Endothelial cell of hepatic sinusoid (primary cell): ENCODE data around the gene ID4.
"Not testable (repeated sequence)": the region's sequence is repeated elsewhere in the genome, so short reads cannot be mapped to it uniquely, and the experiment has no call there.

ENCODE experiments used
- in situ Hi-C: cut with HindIII; loops from 2 replicates; pipeline ENCODE4 v1.10.0; 2017; ENCODE audit warnings: low sequenced_read_pairs

Gene ID4

DNA sequence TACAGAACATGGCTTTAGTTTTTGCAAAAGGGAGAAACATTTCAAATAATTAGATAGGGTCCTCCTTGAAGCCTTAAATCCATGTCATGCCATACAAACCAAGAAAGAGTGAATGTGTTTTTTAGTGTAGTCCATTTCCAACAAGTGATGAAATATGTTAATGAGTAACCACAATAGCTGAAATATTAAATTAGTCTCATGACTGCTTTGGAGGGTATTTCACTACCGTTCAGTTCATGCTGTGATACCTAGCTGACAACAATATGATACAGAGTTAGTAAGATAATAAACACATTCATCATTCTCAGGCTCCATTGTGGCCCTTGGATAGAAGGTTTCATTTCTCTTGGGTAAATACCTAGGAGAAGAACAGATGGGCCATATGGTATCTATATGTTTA, 5.8 kb upstream of the ID4 start:
- in situ Hi-C loops = no loop called here

DNA sequence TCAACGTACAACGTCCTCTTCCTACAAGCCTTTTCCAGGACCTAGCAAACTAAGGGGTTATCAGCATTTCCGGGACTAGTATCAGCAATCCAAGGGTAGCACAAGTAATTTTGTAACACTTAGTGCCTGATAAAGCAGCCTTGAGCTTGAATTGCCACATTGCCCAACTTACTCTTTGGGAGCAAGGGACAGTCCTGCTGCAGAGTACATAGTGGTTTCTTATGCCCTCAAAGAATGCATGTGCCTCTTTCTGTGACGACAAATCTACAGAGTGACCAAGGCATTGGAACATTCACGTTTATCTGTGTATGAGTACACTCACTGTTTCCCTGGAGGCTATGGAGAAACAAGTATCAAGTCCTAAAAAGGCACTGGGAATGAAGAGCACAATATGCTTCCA, 3.2 kb upstream of the ID4 start:
- in situ Hi-C loops = no loop called here

DNA sequence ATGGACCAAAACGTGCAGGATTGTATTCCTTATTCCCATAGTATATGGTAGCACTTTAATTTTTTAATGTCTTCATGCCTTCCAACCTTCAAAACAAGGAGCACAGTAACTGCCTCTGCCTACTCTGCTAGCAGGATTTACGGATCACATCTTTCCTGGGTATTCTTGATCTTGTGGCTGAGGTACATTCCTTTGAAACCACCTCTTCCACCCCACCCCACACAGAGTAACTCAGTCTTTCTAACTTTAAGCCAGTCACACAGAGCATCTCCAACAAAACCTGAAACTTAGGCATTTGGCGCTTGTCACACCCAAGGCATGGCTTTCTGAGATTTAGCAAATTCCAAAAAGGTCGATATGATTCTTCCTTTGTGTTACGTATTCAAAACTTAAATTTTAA, 2.3 kb upstream of the ID4 start:
- in situ Hi-C loops = no loop called here

DNA sequence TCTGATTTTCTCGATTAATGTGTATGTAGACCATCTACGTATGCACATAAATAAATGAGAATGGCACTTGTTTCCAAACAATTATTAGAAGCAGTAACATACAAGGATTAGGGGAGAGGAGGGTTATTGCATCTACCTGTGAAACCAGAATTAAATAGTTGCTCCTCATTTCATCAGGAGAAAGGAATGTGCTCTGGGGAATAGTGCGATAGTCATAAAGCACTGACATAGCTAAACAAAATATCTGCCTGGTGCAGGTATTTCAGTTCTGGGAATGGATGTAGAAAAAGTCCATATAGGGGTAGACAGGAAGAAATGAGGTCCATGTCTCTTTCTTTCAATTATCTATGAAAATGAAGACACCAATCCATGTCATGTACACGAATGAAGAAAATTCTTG, 1.6 kb upstream of the ID4 start:
- in situ Hi-C loops = no loop called here

DNA sequence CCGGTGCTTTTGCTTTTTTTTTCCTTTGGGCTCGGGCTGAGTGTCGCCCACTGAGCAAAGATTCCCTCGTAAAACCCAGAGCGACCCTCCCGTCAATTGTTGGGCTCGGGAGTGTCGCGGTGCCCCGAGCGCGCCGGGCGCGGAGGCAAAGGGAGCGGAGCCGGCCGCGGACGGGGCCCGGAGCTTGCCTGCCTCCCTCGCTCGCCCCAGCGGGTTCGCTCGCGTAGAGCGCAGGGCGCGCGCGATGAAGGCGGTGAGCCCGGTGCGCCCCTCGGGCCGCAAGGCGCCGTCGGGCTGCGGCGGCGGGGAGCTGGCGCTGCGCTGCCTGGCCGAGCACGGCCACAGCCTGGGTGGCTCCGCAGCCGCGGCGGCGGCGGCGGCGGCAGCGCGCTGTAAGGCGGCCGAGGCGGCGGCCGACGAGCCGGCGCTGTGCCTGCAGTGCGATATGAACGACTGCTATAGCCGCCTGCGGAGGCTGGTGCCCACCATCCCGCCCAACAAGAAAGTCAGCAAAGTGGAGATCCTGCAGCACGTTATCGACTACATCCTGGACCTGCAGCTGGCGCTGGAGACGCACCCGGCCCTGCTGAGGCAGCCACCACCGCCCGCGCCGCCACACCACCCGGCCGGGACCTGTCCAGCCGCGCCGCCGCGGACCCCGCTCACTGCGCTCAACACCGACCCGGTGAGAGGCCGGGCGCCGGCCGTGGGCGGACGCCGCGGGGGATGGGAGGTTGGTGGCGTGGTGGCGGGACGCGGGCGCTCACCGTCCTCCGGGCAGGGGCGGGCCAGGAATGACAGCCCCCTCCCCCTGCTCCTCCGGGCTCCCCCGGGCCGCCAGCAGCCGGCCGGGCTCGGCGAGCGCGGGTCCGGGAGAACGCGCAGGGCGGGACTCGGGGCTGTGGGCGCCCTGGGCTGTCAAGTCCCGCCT, 606 bp downstream of the ID4 start:
- in situ Hi-C loops = no loop called here

DNA sequence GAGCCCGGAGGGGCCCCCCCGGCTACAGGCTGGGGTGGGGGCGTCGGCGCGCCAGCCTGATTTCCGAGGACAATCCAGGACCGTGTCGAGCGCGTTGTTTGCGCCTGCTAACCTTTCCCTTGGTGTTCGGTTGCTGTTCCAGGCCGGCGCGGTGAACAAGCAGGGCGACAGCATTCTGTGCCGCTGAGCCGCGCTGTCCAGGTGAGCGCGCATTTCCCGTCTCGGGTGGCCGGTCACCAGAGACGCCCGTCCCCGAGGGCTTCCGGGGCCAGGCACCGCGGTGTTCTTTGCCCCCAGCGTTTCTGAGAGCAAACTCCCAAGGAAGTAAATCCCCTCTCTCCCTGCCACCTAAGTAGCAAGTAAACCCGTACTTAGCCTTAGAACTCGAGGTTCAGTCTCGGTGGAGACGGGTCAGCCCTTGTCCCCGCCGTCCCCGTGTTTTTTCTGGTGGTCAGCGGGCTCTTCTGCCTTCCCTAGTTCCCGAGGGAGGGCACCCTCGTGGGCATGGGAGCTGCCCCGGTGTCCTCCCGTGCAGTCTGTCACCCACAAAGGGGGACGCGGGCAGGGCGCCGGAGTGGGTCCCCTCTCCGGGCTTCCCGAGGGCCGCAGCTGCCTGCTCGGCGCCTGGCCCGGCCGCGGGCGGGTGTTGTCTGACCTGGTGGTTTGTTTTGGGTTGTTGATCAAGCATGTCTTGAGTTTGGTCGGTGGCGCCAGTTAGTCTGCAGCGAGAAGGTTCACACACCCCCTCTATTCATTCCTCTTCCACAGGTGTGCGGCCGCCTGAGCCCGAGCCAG, 1.5 kb downstream of the ID4 start:
- in situ Hi-C loops = no loop called here

DNA sequence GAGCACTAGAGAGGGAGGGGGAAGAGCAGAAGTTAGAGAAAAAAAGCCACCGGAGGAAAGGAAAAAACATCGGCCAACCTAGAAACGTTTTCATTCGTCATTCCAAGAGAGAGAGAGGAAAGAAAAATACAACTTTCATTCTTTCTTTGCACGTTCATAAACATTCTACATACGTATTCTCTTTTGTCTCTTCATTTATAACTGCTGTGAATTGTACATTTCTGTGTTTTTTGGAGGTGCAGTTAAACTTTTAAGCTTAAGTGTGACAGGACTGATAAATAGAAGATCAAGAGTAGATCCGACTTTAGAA, 2.0 kb downstream of the ID4 start:
- in situ Hi-C loops = no loop called here

DNA sequence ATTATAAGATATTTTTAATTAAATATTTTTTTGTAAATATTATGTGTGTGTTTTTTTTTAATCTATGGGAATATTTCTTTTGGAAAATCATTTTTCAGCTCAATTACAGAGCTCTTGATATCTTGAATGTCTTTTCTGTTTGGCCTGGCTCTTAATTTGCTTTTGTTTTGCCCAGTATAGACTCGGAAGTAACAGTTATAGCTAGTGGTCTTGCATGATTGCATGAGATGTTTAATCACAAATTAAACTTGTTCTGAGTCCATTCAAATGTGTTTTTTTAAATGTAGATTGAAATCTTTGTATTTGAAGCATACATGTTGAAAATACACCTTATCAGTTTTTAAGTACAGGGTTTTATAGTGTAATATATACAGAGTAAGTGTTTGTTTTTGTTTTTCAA, 2.6 kb downstream of the ID4 start:
- in situ Hi-C loops = no loop called here

DNA sequence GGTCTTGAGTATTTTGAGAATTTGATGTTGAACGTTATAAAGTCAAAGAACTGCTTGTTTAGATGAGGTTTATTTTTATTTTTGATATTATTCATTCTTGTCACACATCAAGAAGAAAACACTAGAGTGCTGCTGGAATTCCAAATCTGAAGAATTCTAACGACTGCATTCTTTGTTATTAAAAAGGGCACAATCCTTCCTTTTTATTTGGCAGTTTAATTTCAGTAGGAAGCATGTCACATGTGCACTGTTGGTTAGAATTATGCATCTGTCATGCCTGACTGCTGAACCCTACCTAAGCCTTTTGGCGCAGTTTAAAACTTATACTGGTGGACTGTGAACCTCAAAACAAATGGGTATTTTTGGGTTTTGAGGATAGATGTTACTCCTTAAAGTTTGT, 4.0 kb downstream of the ID4 start:
- in situ Hi-C loops = no loop called here

DNA sequence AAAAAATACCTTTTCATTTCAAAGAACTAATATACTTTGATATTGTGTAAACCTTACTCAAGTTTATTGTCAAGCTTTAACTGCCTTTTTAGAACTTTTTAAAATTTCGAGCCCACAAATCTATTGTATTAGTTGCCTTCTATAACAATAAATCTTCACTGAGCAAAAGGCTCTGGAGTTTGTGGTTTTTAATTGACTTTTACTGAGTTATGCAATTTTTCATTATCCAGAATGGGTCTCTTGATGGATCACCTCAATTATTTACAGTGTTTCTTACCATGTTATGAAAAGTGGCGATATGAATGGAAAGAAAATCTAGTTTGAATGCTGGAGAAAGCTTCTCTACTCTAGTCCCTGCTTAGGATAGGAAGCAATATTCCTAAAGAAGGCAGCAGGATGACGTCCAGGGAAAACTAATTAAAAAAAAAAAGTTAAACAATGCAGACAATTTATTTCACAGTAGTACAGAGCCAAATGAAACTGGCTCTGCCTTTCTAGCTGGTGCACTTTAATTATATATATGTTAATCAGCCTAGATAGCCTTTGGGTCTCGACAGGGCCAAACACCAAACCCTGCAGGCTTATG, 5.0 kb downstream of the ID4 start:
- in situ Hi-C loops = no loop called here

DNA sequence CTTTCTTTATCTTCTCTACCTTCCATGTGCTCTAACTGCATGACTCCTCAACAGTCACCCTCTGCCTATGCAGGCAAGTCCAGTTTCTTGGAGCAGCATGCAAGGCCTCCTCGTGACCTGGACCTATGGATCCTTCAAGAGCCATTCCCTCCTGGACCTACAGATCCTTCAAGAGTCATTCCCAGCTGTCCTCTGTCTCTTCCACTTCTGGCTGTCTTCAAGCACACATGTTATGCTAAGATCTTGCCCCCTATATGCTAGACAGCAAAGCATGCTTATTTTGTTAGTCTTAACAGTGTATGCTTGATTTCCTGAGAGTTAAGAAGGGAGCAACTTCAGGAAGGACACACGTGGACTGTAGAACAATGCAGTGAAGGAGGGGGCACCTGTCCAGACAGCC, 7.5 kb downstream of the ID4 start:
- in situ Hi-C loops = no loop called here

DNA sequence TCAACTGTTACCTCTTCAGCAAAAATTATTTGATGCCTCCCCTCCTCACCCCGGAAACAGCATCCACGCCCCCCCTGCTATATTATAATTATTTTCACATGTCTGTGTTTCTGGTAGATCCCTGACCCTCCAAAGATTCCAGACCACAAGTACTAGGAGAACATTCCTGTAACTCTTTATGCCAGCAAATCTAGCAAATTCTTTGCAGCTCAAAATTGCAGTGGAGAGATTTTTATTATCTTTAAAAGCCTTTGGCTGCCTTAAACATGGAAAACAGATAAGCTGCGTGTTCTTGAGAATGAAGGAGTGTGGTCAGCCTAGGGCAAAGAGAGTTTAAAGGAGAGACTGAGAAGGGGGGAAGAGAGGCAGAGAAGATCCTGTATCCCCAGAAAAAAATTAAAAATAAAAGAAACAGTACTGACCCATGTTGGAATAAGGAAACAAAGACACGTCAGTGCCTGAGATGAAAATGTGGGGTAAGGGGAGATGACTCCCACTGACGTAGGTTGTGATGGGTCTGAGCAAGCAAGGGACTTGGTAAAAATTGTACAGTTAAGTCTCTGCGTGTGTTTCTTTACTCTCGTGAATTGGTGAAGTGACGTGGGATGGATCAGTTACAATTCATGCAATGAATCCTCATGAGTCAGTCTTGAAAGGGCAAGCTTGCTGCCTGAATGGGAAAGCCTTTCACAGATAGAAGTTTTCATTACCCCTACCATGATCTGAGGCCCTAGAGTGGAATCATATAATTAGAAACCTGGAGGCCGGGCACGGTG, 8.3 kb downstream of the ID4 start:
- in situ Hi-C loops = no loop called here

DNA sequence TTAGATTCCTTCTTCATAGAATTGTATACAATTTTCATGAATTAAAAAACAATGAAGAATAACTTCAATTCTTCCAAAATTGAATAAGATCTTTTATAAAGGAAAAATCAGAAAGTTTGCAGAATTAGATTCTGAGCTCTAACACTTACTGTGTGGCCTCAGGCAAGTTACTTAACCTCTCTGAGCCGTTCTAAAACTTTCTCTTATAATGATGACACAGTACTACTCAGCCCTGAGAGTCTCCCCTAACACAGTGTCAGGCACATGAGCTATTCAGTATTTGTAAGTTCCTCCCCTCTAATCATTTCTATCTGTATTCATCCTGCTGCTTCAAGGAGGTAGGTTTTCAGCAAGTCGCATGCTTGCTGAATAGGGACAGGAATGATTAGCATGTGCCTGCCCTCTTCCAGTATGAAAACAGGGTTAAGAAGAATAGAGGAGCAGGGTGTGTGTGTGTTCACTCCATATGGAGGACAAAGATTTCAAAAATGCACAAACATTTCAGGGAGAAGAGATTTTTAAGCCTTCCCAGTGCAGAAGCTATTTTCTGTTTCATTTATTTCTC, 11.4 kb downstream of the ID4 start:
- in situ Hi-C loops = no loop called here

DNA sequence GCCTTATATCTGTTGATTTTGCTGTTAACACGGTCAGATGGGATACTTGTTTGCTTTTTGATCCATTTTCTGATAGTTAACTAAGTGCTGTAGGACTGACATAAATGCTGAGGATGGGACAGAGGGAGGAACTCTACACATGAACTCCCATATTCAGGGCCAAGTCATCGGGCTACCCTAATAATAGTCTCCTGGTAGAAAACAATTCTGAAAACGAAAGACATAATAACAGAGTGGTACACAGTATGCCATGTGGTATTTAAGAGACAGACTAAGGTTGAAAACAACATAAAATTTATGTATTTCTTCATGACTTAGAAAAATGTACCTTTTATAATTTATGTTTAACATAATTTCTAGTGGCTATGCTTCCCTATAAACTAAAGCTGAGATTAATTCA, 12.0 kb downstream of the ID4 start:
- in situ Hi-C loops = no loop called here

DNA sequence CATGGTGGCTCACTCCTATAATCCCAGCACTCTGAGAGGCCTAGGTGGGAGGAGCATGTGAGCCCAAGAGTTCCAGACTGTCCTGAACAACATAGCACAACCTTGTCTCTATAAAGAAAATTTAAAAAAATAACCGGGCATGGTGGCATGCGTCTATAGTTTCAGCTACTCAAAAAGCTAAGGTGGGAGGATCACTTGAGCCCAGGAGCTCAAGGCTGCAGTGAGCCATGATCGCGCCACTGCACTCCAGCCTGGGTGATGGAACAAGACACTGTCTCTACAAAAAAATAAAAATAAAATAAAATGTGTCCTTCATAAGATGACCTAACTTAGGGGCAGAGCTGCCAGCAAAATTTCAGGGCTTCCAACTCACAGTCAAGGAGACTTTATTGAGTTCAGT, 12.6 kb downstream of the ID4 start:
- in situ Hi-C loops = no loop called here

DNA sequence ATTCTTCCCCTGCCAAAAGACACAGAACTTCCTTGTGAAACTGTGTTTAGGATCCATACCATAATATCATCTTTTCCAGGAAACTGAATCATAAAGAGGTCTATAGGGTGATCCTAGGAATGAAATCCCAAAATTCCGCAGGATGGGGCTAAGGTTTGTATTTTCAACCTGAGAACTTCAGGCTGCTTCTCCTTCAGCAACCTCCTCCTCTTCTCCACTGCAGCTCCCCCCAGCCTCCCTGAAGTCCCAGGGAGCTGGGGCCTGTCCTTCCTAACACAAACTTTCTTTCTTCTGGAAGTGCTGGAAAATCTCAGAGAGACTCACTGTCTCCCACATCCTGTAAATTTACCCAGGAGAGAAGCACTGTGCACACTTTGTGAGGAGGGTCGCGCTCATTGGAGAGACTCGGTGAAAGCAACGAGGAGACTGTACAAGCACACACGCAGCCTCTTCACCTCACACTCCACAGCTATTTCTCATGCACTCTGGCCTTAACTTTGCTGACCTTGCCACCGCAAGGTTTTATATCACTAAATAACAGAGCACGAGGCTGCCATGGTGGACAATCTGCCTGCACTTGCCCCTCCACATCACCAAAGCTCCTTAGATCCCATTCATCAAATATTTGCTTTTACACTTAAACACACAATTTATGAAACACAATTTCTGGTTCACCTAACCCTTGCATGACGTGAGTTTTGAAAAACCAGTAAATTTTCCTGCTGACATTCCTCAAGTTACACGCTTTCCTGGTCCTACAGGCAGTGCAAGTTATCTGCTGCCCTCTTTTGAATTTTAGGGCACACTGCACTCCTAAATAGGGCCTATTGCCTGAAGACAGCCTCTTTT, 14.3 kb downstream of the ID4 start:
- in situ Hi-C loops = no loop called here

DNA sequence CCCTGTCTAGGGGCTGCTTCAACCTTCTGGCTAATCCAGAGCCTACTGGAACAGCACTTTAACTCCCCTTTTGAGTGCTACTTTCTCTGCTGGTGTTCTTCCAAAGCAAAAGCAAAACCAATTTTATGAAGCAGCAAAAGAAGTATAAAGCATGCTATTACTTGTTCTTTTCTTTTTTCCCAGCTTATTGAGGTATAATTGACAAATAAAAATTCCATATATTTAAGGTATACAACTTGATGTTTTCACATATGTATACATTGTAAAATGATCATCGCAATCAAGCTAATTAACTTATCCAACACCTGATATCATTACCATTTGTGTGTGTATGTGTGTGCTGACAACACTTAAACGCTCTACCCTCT, 14.9 kb downstream of the ID4 start:
- in situ Hi-C loops = no loop called here

DNA sequence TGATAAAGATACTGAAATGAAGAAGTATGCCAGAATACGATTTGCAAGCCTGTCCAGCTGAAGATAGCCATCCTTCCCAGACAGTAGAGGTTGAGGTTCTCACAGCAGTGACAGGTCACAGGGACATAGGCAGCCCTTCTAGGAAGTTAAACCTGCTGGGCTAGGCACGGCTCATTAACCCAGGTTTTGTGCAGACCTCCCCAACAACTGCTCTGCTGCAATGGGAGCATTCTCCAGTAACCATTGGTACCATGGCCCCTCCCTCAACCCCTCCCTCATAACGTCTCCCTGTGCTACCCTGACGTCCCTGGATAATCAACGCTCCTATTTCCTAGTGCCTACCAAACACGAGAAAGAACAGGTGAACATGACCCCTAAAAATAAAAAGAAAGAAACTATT, 15.8 kb downstream of the ID4 start:
- in situ Hi-C loops = no loop called here

DNA sequence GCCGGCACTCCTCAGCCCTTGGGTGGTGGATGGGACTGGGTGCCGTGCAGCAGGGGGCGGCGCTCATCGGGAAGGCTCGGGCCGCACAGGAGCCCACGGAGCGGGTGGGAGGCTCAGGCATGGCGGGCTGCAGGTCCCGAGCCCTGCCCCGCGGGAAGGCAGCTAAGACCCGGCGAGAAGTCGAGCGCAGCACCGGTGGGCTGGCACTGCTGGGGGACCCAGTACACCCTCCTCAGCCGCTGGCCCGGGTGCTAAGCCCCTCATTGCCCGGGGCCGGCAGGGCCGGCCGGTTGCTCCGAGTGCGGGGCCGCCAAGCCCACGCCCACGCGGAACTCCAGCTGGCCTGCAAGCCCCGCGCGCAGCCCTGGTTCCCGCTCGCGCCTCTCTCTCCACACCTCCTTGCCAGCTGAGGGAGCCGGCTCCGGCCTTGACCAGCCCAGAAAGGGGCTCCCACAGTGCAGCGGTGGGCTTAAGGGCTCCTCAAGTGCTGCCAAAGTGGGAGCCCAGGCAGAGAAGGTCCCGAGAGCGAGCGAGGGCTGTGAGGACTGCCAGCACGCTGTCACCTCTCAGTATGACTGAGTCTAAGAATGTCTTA, 17.3 kb downstream of the ID4 start:
- in situ Hi-C loops = not testable (repeated sequence)

DNA sequence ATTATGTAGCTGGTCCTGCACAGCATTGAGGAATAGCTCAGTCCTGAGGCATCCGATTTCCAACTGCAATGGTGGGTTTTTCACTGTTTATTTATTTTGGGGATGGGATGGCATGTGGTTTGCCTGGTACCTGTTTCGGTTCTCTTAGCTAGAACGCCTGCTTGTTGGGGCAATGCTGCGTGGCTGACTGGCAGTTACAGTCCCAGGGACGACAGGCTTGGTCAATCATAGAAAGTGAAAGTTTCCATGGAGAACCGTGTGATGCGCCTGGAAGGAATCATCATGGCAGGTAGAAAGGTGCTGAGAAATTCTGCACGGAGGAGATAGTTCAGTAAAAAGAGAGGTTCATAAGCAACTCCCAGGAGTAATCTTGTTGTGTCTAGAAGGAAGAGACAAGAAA, 18.4 kb downstream of the ID4 start:
- in situ Hi-C loops = no loop called here
